Neural cell (in vitro differentiated cells): ENCODE data around the gene KIF12.

Experiments used
- EP300 ChIP-seq: fragments of 450-650 bp; conservative IDR thresholded peaks from 2 replicates; pipeline ENCODE4 v1.6.1; 2014; ENCODE audit warnings: antibody characterized with exemption, mild to moderate bottlenecking, moderate library complexity; ENCODE audit not compliant: poor library complexity, severe bottlenecking
- EZH2 ChIP-seq: fragments of 200-600, 300-800 bp; shearing (Covaris generic), sonication (generic); IDR thresholded peaks from 2 replicates; pipeline ENCODE4 v1.6.1; 2014; ENCODE audit warnings: antibody characterized with exemption, low read length, borderline replicate concordance, mild to moderate bottlenecking; ENCODE audit not compliant: insufficient read depth, poor library complexity, severe bottlenecking
- RAD21 ChIP-seq: fragments of 450-650 bp; conservative IDR thresholded peaks from 2 replicates; pipeline ENCODE4 v1.6.1; 2014; ENCODE audit warnings: antibody characterized with exemption, mild to moderate bottlenecking, moderate library complexity
- TAF1 ChIP-seq: IDR thresholded peaks from 2 replicates; pipeline ENCODE4 v1.6.1; 2012; ENCODE audit warnings: low read depth
- TF ChIP-seq, protein P1 (sequence below): fragments of 450-650 bp; IDR thresholded peaks from 2 replicates; pipeline ENCODE4 v1.5.1; 2014; ENCODE audit warnings: antibody characterized with exemption, mild to moderate bottlenecking, moderate library complexity; ENCODE audit not compliant: poor library complexity, severe bottlenecking

DNA sequence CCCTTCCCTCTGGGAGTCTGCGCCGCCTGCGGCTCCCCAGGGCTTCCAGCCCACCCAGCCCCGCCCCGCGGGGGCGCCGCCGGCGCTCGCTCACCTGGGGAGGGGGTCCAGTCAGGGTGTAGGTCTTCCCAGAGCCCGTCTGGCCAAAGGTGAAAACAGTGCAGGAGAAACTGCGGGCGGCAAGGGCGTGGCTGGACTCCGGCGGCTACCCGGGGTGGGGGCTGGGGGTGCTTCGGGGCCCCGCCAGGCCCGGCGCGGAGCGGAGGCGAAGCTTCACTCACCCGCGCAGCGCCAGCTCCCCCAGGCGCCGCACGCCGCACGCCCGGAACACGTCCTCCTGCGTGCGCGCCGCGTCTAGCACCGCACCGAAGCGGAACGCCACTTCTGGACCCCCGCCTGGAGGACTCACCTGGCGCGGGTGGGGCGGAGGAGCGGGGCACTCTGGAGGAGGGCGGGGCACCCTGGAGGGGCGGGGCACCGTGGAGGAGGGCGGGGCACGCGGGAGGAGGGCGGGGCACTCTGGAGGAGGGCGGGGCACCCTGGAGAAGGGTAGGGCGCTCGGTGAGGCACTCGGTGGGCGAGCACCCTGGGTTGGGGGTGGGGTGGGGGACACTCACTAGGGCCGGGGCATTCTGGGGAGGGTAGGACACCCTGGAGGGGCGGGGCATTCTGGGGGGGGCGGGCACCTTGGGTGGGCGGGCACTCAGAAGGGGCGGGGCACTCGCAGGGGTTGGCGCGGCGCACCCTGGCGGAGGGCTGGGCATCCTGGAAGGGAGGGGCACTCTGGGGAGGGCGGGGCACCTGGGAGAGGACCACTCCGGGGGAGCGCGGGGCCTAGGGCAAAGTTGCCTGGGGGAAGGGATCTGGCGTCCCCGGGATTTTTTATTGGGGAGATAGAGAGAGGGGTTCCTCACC, 814 bp downstream of the KIF12 start:
- no peak for TF ChIP-seq TAF1
- no peak for TF ChIP-seq EZH2
- TF ChIP-seq, protein P1, sequence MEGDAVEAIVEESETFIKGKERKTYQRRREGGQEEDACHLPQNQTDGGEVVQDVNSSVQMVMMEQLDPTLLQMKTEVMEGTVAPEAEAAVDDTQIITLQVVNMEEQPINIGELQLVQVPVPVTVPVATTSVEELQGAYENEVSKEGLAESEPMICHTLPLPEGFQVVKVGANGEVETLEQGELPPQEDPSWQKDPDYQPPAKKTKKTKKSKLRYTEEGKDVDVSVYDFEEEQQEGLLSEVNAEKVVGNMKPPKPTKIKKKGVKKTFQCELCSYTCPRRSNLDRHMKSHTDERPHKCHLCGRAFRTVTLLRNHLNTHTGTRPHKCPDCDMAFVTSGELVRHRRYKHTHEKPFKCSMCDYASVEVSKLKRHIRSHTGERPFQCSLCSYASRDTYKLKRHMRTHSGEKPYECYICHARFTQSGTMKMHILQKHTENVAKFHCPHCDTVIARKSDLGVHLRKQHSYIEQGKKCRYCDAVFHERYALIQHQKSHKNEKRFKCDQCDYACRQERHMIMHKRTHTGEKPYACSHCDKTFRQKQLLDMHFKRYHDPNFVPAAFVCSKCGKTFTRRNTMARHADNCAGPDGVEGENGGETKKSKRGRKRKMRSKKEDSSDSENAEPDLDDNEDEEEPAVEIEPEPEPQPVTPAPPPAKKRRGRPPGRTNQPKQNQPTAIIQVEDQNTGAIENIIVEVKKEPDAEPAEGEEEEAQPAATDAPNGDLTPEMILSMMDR: no peak
- TF ChIP-seq EP300: no peak
- no peak for TF ChIP-seq RAD21
